Thyroid gland (tissue), 4 donors: Measurements from ENCODE around the gene ADAP1. TPM values are rescaled to one million over a fixed set of nuclear protein-coding genes. Genes with fewer than 3 reads are reported as not detected.

Source experiments
- DNase-seq, 2 donors: peaks; one replicate each; pipeline ENCODE4 v3.0.0-alpha.2; 2019
- H3K27ac ChIP-seq, 3 donors: fragments of 200-600 bp; sonication (generic); 1 replicate in 2 of 3; 2 replicates in 1 of 3; pipeline ENCODE4 v1.5.1; 2016 to 2019; ENCODE audit warnings: mild to moderate bottlenecking in 1 of 3, moderate library complexity in 1 of 3
- H3K27me3 ChIP-seq: fragments of 200-600 bp; sonication (generic); one replicate; pipeline ENCODE4 v1.5.1; 2019
- H3K36me3 ChIP-seq, 2 donors: fragments of 200-600 bp; sonication (generic); one replicate each; pipeline ENCODE4 v1.5.1; 2016 to 2019
- H3K4me1 ChIP-seq, 2 donors: fragments of 200-600 bp; sonication (generic); one replicate each; pipeline ENCODE4 v1.5.1; 2017 to 2019
- H3K4me3 ChIP-seq, 3 donors: fragments of 200-600 bp; sonication (generic); replicated peaks in 1 of 3; 1 replicate in 2 of 3; 2 replicates in 1 of 3; pipeline ENCODE4 v1.5.1; 2016; ENCODE audit warnings: mild to moderate bottlenecking in 1 of 3
- H3K9me3 ChIP-seq: fragments of 200-600 bp; sonication (generic); one replicate; pipeline ENCODE4 v1.5.1; 2017
- CTCF ChIP-seq, 6 experiments: fragments of 200-600 bp in 3 of 6; fragments of 450-650 bp in 3 of 6; sonication (generic) in 3 of 6; IDR thresholded peaks; one replicate each; pipeline ENCODE4 v1.5.1; 2016 to 2019; ENCODE audit warnings: antibody characterized with exemption in 6 of 6, mild to moderate bottlenecking in 2 of 6, inconsistent platforms in 1 of 6, moderate library complexity in 1 of 6
- POLR2A ChIP-seq, 2 donors: fragments of 450-650 bp; IDR thresholded peaks; one replicate each; pipeline ENCODE4 v1.6.1; 2017; ENCODE audit warnings: antibody characterized with exemption in 2 of 2, mild to moderate bottlenecking in 2 of 2, moderate library complexity in 1 of 2
- WGBS, 2 donors: methylation state at CpG; one replicate each; pipeline ENCODE4 v1.1.5; 2017; 5-methylcytosine and 5-hydroxymethylcytosine counted together
- intact Hi-C: fragments of 100-400 bp; cut with DNase I; formaldehyde crosslinking; loops from one replicate; pipeline ENCODE4 v1.15.1; 2023
- total RNA-seq, 4 donors: library from RNA; depleted of rRNA; stranded (reverse); fragments of >200 nt; gene quantifications; one replicate each; pipeline ENCODE4 v1.2.3, GENCODE V29; 2016

The ADAP1 gene
- total RNA-seq, 4 donors from 2014 or later, result 11.7 to 29.9 (median 23.4) TPM

DNA sequence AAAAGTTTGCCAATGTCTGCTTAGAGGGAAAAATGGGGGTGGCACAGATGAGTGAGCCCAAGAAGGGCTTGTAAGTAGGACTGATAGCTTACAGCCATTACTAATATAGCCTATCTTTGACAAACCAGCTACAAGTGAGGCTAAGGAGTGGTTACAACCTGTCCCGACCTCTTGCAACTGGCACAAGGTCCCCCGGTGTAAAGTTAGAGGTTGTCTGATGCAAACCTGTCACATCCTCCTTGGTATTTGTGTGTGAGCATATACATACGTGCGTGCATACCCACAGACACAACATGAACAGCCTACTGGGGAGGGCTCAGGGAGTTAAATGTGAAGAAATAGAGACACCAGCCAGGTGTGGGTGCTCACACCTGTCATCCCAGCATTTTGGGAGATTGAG lies 14.6 kb downstream of the ADAP1 start:
- WGBS, 2 donors, result 82 to 93% methylated on average over 4 of the region's 4 CpGs
- TF ChIP-seq CTCF (IDR thresholded peaks at IDR 0.05) (no peak), POLR2A (IDR thresholded peaks at IDR 0.05) (no peak)

GRCh38 chr7:938546-939185 lies 15.8 kb downstream of the ADAP1 start:
- no peaks in the 10 kb centered on the region for H3K36me3 ChIP-seq
- H3K9me3 ChIP-seq, result no peaks in the 10 kb centered on the region
- no peak overlapping the region for H3K4me3 ChIP-seq
- TF ChIP-seq POLR2A (IDR thresholded peaks at IDR 0.05) (no peak), CTCF (IDR thresholded peaks at IDR 0.05) (no peak)
- H3K27me3 ChIP-seq, result no peaks in the 10 kb centered on the region
- H3K4me1 ChIP-seq, result no peaks in the 10 kb centered on the region
- DNase-seq, result no peak
- intact Hi-C loops, result no loop called here
- 98% methylated on average over 14 to 24 of the region's 27 CpGs for WGBS, 2 donors
- H3K27ac ChIP-seq, result no peak overlapping the region

More for the DNA sequence above, 14.6 kb downstream of the ADAP1 start:
- DNase-seq, result no peak
- H3K27ac ChIP-seq, result no peak overlapping the region
- no peak overlapping the region for H3K4me3 ChIP-seq
- H3K36me3 ChIP-seq, result no peaks in the 10 kb centered on the region
- H3K9me3 ChIP-seq, result no peaks in the 10 kb centered on the region
- no peaks in the 10 kb centered on the region for H3K27me3 ChIP-seq
- intact Hi-C loops, result no loop called here
- H3K4me1 ChIP-seq, result peaks cover 7 to 8% of the 10 kb centered on the region in 2 donors

- Histone ChIP-seq H3K27me3 (no peaks in the 10 kb centered on the region), H3K36me3 (no peaks in the 10 kb centered on the region), H3K4me3 (no peak overlapping the region), H3K4me1 (no peaks in the 10 kb centered on the region), H3K9me3 (no peaks in the 10 kb centered on the region), H3K27ac (no peak overlapping the region)
- TF ChIP-seq CTCF (IDR thresholded peaks at IDR 0.05) (no peak), POLR2A (IDR thresholded peaks at IDR 0.05) (no peak)
- no peak for DNase-seq
- 89 to 93% methylated on average over 12 to 15 of the region's 16 CpGs for WGBS, 2 donors
- intact Hi-C loops, result no loop called here
Measured at GRCh38 chr7:937856-938484, 16.5 kb downstream of the ADAP1 start.

GRCh38 chr7:936386-937054 lies 18.0 kb downstream of the ADAP1 start:
- no peak for DNase-seq
- intact Hi-C loops, result no loop called here
- Histone ChIP-seq H3K4me1 (no peaks in the 10 kb centered on the region), H3K27ac (no peak overlapping the region), H3K9me3 (no peaks in the 10 kb centered on the region), H3K4me3 (no peak overlapping the region), H3K27me3 (no peaks in the 10 kb centered on the region), H3K36me3 (no peaks in the 10 kb centered on the region)
- TF ChIP-seq CTCF (IDR thresholded peaks at IDR 0.05), result no peak
- TF ChIP-seq POLR2A (IDR thresholded peaks at IDR 0.05), result no peak
- WGBS, 2 donors, result 79 to 82% methylated on average over 9 to 16 of the region's 22 CpGs

DNA sequence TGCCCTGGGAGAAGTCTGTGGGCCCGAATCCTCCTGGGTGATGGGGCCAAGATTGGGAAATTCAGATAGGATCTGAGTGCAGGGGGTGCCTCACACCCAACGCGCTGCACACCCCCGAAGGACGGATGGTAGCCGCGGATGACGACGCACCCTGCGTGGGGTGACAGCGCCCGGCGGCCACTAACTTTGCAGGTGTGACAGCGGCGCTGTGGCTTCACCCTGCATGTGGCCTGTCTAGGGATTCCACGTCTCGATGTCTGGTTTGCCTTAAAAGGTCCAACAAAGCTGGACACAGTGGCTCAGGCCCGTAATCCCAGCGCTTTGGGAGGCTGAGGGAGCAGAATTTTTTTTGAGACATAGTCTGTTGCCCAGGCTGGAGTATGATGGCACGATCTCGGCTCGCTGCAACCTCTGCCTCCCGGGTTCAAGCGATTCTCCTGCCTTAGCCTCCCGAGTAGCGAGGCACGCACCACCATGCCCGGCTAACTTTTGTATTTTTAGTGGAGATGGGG lies 18.6 kb downstream of the ADAP1 start:
- intact Hi-C loops, result no loop called here
- TF ChIP-seq CTCF (IDR thresholded peaks at IDR 0.05) (no peak), POLR2A (IDR thresholded peaks at IDR 0.05) (no peak)
- 93 to 94% methylated on average over 25 to 27 of the region's 28 CpGs for WGBS, 2 donors

More for the DNA sequence above, 18.6 kb downstream of the ADAP1 start:
- H3K4me1 ChIP-seq, result no peaks in the 10 kb centered on the region
- no peaks in the 10 kb centered on the region for H3K36me3 ChIP-seq
- H3K27ac ChIP-seq, result no peak overlapping the region
- no peak overlapping the region for H3K4me3 ChIP-seq
- no peaks in the 10 kb centered on the region for H3K9me3 ChIP-seq
- no peak for DNase-seq
- no peaks in the 10 kb centered on the region for H3K27me3 ChIP-seq
